ENCODE data around the gene ZNF431. TPM values are rescaled to one million over a fixed set of nuclear protein-coding genes. Genes with fewer than 3 reads are reported as not detected.
A peak's percentile ranks its signal among the peaks of the same experiment; 100 is the strongest.
"Not testable (repeated sequence)": the region's sequence is repeated elsewhere in the genome, so short reads cannot be mapped to it uniquely, and the experiment has no call there.

Gene ZNF431
- total RNA-seq, 1 experiment from 2014 or later = 5.6 TPM

DNA sequence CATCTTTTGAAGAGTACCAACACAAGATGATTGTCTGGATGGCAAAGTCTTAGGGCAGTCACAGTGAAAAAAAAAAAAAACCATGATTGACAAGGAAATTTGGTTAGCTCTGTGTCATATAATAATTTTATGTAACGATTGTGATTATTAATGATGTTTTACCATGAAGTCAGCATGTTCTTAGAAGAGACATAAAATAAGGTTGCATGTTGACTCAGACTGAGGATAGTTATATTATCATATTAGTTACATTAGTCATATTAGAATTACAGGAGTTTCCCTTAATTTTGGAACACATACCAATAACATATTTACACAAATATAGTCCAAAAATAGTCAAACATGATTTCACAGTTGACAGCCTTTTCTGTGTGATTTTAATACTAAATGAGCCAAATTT lies 5.7 kb downstream of the ZNF431 start:
- no peak for DNase-seq (ENCODE audit: low read depth)

DNA sequence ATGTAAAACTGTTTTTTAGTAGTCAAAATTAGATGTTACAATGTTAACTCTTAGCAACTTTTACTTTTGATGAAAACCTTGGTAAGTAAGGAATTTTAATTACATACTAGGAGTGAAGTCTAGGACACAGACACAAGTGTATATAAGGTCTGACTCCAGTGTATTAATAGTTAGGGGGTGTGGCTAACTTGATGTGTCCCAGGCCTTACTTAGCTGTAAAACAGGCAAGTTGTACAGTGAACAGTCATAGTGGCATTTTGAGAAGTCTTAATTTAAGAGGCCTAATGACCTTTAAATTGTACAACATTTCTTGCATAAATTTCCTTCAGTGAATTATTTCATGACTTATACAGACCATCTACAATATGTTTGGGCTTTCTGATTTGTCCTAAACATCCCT lies 6.8 kb downstream of the ZNF431 start:
- DNase-seq (ENCODE audit: low read depth) = no peak

DNA sequence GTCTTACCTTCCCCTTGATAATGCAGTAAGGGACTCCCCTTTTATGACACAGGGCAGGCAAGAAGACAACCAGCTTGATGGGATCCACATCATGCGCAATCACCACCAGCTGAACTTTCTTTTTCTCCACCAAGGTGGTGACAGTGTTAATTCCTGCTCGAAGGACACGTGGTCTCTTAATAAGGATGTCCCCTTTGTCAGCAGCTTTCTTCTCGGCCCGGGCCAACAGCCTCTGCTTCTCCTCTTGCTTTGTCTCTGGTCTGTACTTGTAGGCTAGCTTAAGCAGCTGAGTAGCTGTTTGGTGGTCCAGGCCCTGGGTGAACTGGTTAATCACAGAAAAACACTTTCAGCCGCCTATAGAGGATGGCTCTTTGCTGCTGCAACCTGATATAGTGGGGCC lies 8.0 kb downstream of the ZNF431 start:
- no peak for DNase-seq (ENCODE audit: low read depth)

GRCh38 chr19:21151460-21151859 lies 9.6 kb downstream of the ZNF431 start:
- DNase-seq (ENCODE audit: low read depth) = no peak

GRCh38 chr19:21158523-21159135 lies 16.8 kb downstream of the ZNF431 start:
- peak; percentile 29 for DNase-seq (ENCODE audit: low read depth)

DNA sequence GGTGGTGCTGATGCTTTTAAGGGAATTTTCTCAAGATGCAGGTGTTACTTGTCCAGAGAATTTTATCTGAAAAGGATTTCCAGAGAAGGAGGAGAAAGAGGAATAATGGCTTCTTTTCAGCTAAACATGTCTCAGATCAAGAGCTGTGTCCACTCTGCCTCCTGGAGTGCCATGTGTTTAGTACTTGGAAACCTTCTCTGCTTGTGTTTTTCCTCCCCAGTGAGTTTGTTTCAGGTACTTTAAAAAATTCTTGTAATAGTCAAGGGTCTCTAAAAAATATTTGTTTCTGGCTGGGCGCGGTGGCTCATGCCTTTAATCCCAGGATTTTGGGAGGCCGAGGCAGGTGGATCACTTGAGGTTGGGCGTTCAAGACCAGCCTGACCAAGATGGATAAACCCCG lies 22.7 kb downstream of the ZNF431 start:
- no peak for DNase-seq (ENCODE audit: low read depth)

DNA sequence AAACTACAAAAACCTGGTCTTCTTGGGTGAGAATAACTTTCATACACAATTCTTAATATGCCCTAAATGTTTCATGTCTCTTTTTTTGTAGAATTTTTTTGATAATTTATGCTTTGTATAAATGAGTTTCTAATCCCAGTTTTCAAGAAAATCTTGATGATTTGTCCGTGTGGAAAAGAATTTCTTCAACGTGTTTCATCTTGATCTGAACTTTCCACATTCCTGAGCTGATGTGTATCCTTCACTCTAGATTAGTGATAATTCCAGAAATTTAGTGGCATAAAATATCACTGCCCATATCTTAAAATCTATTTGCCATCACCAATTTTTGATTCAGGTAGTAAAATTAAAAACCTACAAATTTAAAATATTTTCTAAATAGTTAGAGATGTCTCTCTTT lies 24.6 kb downstream of the ZNF431 start:
- DNase-seq (ENCODE audit: low read depth) = no peak

DNA sequence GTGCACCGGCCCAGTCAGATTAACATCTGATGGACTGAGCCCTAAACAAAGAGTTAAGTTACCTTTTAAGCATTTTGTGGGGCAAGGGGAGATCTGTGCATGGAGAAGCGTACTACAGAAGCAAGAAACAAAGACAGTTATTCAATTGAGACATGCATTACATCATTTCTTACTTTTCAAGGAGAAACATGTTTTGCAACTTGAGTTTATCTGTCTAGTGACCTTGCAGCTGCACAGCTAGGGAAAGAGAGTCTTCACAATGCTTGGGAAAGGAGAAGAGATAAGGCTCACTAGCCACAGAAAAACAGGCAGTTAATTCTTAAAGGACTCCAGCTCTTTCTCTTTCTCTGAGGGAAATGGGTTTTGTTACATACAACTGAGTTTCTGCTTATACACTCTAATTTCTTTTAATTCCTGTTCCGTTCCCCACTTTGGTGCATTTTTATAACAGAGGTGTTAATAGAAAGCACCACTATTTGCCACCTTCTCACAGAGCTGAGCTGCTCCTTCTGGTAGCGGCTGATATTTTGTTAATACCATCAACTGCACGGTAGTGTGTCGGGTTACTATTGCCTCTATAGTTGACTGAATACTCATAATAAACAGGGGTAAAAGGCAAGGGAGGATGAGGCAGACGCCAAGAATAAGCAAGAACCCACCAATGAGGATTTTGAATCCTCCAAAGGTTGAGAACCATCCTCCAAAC lies 55.9 kb downstream of the ZNF431 start:
- DNase-seq (ENCODE audit: low read depth) = no peak

- peak; percentile 17 for DNase-seq (ENCODE audit: low read depth)
Observed at GRCh38 chr19:21202865-21203494, 61.1 kb downstream of the ZNF431 start.

- DNase-seq (ENCODE audit: low read depth) = no peak
Observed at GRCh38 chr19:21210037-21210621, 68.3 kb downstream of the ZNF431 start.

GRCh38 chr19:21221693-21222092 lies 79.9 kb downstream of the ZNF431 start:
- peak; percentile 2 for DNase-seq (ENCODE audit: low read depth)

DNA sequence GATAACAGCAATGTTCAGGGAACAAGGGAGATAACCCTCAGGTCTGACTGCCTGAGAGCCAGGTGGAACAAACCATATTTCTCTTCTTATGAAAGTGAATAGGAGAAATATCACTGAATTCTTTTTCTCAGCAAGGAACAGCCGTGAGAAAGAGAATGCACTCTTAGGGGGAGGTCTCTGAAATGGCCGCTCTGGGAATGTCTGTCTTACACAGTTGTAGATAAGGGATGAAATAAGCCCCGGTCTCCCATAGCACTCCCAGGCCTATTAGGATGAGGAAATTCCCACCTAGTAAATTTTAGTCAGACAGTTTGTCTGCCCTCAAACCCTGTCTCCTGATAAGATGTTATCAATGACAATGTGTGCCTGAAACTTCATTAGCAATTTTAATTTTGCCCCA lies 88.1 kb downstream of the ZNF431 start:
- not testable (repeated sequence) for DNase-seq (ENCODE audit: low read depth)

DNA sequence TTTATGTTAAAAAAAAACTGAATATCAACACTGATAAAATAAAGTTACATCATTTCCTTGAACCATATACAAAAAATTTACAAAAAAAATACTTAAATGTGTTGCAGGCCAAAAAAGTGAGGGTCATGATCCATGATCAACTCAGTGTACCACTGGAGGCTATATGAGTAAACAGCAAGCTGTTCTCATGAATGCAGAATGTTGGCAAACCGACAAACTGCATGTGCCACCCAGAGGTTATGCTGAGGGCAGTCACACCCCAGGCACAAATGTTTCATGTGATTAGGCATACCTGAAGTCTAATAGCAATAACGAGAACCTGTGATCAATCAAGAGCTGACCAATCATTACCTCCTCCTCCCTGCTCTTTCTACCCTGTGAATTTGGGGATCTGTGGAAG lies 91.9 kb downstream of the ZNF431 start:
- DNase-seq (ENCODE audit: low read depth) = no peak

- DNase-seq (ENCODE audit: low read depth) = not testable (repeated sequence)
Observed at GRCh38 chr19:21236751-21237150, 94.9 kb downstream of the ZNF431 start.

DNA sequence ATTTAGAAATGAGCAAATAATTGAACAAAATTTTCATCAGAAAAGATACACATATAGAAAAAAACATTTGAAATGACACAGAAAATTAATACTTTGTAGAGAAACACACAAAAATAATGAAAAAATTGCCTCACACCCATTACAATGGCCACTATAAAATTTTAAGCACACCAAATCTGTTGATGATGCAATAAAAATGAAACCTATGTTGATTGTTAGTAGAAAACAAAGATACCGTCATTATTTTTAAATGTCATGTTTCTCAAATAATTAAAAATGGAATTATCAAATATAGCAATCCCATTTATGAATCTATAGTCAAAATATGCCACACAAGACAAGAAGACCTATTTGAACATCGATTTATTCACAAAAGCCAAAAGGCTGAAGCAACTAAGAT lies 96.8 kb downstream of the ZNF431 start:
- no peak for DNase-seq (ENCODE audit: low read depth)

Other genes starting within 250 kb of the ZNF431 start
- gene ZNF85, start 218.8 kb upstream of the ZNF431 start, total RNA-seq (2014; rRNA removed; shearing (Covaris generic)) = 21.0 and 21.9 TPM in 2 replicates
- 15.3 and 21.6 TPM in 2 replicates for gene ZNF430, start 121.4 kb upstream of the ZNF431 start, total RNA-seq (2014; rRNA removed; shearing (Covaris generic))
- gene ZNF714, start 59.8 kb upstream of the ZNF431 start, total RNA-seq (2014; rRNA removed; shearing (Covaris generic)) = 18.4 and 25.1 TPM in 2 replicates
- 5.4 and 10.8 TPM in 2 replicates for gene ZNF708, start 187.4 kb downstream of the ZNF431 start, total RNA-seq (2014; rRNA removed; shearing (Covaris generic))
- 13.8 and 14.0 TPM in 2 replicates for gene ZNF738, start 217.0 kb downstream of the ZNF431 start, total RNA-seq (2014; rRNA removed; shearing (Covaris generic))